HEK293 (cell line): ENCODE results near the gene TFDP3.

Source experiments
- BCL11B ChIP-seq: fragments of 450-650 bp; formaldehyde crosslinking; IDR thresholded peaks from 2 replicates; pipeline ENCODE4 v1.5.1; 2016; ENCODE audit warnings: low read depth, missing biosample characterization, missing genetic modification characterization
- GLI4 ChIP-seq: fragments of 450-650 bp; formaldehyde crosslinking; IDR thresholded peaks from 2 replicates; pipeline ENCODE4 v1.5.1; 2016; ENCODE audit warnings: missing biosample characterization, missing genetic modification characterization
- ZNF248 ChIP-seq: fragments of 450-650 bp; formaldehyde crosslinking; IDR thresholded peaks from 2 replicates; pipeline ENCODE4 v1.5.1; 2017; ENCODE audit warnings: missing biosample characterization, missing genetic modification characterization
- ZNF777 ChIP-seq: fragments of 450-650 bp; formaldehyde crosslinking; IDR thresholded peaks from 2 replicates; pipeline ENCODE4 v1.5.1; 2017; ENCODE audit warnings: missing biosample characterization, missing genetic modification characterization, borderline replicate concordance
- TF ChIP-seq, protein P1 (sequence below): fragments of 450-650 bp; formaldehyde crosslinking; IDR thresholded peaks from 2 replicates; pipeline ENCODE4 v1.5.1; 2016; ENCODE audit warnings: missing biosample characterization, missing genetic modification characterization
- TF ChIP-seq, protein P2 (sequence below): fragments of 450-650 bp; formaldehyde crosslinking; IDR thresholded peaks from 2 replicates; pipeline ENCODE4 v1.5.1; 2016; ENCODE audit warnings: missing biosample characterization, missing genetic modification characterization, low read depth
- TF ChIP-seq, protein P3 (sequence below): sonication (generic); formaldehyde crosslinking; IDR thresholded peaks from 2 replicates; pipeline ENCODE4 v1.8.1; 2022; ENCODE audit warnings: mild to moderate bottlenecking, moderate library complexity, missing genetic modification reagents
- TF ChIP-seq, protein P4 (sequence below): fragments of 450-650 bp; formaldehyde crosslinking; IDR thresholded peaks from 2 replicates; pipeline ENCODE4 v1.5.1; 2016; ENCODE audit warnings: missing biosample characterization, missing genetic modification characterization

GRCh38 chrX:133214301-133214700 lies 3.9 kb downstream of the TFDP3 start:
- TF ChIP-seq, protein P1, sequence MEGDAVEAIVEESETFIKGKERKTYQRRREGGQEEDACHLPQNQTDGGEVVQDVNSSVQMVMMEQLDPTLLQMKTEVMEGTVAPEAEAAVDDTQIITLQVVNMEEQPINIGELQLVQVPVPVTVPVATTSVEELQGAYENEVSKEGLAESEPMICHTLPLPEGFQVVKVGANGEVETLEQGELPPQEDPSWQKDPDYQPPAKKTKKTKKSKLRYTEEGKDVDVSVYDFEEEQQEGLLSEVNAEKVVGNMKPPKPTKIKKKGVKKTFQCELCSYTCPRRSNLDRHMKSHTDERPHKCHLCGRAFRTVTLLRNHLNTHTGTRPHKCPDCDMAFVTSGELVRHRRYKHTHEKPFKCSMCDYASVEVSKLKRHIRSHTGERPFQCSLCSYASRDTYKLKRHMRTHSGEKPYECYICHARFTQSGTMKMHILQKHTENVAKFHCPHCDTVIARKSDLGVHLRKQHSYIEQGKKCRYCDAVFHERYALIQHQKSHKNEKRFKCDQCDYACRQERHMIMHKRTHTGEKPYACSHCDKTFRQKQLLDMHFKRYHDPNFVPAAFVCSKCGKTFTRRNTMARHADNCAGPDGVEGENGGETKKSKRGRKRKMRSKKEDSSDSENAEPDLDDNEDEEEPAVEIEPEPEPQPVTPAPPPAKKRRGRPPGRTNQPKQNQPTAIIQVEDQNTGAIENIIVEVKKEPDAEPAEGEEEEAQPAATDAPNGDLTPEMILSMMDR (tag by site-specific recombination), result no peak
- TF ChIP-seq ZNF777 (tag by site-specific recombination) (no peak), BCL11B (tag by site-specific recombination) (no peak), GLI4 (no peak), ZNF248 (tag by site-specific recombination) (no peak)
- TF ChIP-seq, protein P2, sequence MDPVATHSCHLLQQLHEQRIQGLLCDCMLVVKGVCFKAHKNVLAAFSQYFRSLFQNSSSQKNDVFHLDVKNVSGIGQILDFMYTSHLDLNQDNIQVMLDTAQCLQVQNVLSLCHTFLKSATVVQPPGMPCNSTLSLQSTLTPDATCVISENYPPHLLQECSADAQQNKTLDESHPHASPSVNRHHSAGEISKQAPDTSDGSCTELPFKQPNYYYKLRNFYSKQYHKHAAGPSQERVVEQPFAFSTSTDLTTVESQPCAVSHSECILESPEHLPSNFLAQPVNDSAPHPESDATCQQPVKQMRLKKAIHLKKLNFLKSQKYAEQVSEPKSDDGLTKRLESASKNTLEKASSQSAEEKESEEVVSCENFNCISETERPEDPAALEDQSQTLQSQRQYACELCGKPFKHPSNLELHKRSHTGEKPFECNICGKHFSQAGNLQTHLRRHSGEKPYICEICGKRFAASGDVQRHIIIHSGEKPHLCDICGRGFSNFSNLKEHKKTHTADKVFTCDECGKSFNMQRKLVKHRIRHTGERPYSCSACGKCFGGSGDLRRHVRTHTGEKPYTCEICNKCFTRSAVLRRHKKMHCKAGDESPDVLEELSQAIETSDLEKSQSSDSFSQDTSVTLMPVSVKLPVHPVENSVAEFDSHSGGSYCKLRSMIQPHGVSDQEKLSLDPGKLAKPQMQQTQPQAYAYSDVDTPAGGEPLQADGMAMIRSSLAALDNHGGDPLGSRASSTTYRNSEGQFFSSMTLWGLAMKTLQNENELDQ, result no peak
- TF ChIP-seq, protein P3, sequence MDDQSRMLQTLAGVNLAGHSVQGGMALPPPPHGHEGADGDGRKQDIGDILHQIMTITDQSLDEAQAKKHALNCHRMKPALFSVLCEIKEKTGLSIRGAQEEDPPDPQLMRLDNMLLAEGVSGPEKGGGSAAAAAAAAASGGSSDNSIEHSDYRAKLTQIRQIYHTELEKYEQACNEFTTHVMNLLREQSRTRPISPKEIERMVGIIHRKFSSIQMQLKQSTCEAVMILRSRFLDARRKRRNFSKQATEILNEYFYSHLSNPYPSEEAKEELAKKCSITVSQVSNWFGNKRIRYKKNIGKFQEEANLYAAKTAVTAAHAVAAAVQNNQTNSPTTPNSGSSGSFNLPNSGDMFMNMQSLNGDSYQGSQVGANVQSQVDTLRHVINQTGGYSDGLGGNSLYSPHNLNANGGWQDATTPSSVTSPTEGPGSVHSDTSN, result no peak
- TF ChIP-seq, protein P4, sequence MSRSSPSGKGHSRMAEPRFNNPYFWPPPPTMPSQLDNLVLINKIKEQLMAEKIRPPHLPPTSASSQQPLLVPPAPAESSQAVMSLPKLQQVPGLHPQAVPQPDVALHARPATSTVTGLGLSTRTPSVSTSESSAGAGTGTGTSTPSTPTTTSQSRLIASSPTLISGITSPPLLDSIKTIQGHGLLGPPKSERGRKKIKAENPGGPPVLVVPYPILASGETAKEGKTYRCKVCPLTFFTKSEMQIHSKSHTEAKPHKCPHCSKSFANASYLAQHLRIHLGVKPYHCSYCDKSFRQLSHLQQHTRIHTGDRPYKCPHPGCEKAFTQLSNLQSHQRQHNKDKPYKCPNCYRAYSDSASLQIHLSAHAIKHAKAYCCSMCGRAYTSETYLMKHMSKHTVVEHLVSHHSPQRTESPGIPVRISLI (tag by site-specific recombination), result no peak
